ENCODE results near the gene SRD5A3.

SRD5A3 gene

GRCh38 chr4:55416176-55416575, 70.1 kb downstream of the SRD5A3 start:
- no peaks in the 10 kb centered on the region for H3K4me1 ChIP-seq (ENCODE audit: control insufficient read depth, low read depth, low read length)
- no peaks in the 10 kb centered on the region for H3K9me3 ChIP-seq (ENCODE audit: control insufficient read depth, low read depth, low read length)
- H3K36me3 ChIP-seq (ENCODE audit: control insufficient read depth, low read depth, low read length) = peaks cover 50% of the 10 kb centered on the region
- no peak overlapping the region for H3K4me3 ChIP-seq (ENCODE audit: low read length)
- H3K9ac ChIP-seq (ENCODE audit: low read length) = no peak overlapping the region
- H3K27ac ChIP-seq (ENCODE audit: low read length) = no peak overlapping the region
- no peaks in the 10 kb centered on the region for H3K27me3 ChIP-seq (ENCODE audit: control insufficient read depth, insufficient read depth, low read length)

Data from iPS-18a (cell line).